ENCODE results near the gene MSH2.

The MSH2 gene

DNA sequence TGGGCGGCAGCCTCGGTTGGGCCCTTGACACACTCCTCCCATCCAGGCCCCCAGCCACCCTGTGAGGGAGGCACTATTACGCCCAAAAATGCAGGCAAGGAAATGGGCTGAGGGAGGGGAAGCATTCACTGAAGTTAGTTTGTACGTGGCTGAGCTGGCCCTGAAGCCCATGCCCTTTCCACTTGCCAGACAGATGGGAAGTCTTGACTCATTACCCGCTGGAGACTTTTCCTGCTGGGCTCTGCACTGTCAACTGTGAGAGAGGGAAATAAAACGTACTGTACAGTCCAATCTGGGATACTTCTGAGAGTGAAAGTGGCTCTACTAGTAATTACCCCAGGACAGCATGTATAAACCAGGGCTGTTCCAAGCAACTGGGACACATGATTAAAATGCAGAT lies 125.9 kb downstream of the MSH2 start:
- TF ChIP-seq POLR2AphosphoS5 (IDR thresholded peaks at IDR 0.05; ENCODE audit: low read depth, low read length) (no peak), SIN3A (IDR thresholded peaks at IDR 0.05; ENCODE audit: borderline replicate concordance, insufficient read depth, low read length) (no peak), FOXP2 (optimal IDR thresholded peaks at IDR 0.05; ENCODE audit: borderline replicate concordance, extremely low read depth, extremely low read length, insufficient read depth) (no peak), TAF1 (IDR thresholded peaks at IDR 0.05; ENCODE audit: borderline replicate concordance, insufficient read depth, low read length) (no peak)
- TF ChIP-seq, protein P1, sequence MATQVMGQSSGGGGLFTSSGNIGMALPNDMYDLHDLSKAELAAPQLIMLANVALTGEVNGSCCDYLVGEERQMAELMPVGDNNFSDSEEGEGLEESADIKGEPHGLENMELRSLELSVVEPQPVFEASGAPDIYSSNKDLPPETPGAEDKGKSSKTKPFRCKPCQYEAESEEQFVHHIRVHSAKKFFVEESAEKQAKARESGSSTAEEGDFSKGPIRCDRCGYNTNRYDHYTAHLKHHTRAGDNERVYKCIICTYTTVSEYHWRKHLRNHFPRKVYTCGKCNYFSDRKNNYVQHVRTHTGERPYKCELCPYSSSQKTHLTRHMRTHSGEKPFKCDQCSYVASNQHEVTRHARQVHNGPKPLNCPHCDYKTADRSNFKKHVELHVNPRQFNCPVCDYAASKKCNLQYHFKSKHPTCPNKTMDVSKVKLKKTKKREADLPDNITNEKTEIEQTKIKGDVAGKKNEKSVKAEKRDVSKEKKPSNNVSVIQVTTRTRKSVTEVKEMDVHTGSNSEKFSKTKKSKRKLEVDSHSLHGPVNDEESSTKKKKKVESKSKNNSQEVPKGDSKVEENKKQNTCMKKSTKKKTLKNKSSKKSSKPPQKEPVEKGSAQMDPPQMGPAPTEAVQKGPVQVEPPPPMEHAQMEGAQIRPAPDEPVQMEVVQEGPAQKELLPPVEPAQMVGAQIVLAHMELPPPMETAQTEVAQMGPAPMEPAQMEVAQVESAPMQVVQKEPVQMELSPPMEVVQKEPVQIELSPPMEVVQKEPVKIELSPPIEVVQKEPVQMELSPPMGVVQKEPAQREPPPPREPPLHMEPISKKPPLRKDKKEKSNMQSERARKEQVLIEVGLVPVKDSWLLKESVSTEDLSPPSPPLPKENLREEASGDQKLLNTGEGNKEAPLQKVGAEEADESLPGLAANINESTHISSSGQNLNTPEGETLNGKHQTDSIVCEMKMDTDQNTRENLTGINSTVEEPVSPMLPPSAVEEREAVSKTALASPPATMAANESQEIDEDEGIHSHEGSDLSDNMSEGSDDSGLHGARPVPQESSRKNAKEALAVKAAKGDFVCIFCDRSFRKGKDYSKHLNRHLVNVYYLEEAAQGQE (IDR thresholded peaks at IDR 0.05; ENCODE audit: insufficient read depth in 1 of 2, low read depth in 2 of 2, low read length in 2 of 2) = no peak

DNA sequence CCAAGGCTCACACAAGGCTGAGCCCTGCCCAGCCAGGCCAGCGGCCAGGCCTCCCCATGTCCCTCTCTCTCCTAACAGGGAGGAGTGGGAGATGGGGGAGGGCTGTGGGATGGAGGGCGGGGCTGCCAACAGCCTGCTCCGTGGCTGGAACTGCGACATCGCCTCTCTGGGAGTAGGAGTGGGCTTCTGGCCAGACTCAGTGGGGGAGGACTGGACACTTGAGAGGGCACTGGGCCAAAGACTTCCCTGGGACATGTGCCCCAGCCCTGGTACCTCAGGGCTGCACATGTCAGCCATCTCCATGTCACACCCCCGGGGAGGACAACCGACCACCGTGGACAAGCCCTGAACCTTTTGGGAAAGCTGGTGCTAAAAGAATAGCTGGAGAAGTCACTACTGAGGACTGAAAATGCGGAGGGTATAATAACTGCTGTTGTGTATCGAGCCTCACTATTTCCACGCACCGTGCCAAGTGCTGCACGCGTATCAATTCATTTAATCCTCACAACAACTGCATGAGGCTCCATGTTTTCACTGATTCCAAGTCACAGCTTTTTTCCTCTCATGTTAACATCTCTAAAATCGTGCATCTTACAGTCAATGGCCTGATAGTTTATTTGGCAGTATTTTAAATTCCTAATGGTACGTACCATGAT lies 127.3 kb downstream of the MSH2 start:
- TF ChIP-seq, protein P1 (IDR thresholded peaks at IDR 0.05; ENCODE audit: insufficient read depth in 1 of 2, low read depth in 2 of 2, low read length in 2 of 2) = no peak
- TF ChIP-seq TAF1 (IDR thresholded peaks at IDR 0.05; ENCODE audit: borderline replicate concordance, insufficient read depth, low read length) = no peak

DNA sequence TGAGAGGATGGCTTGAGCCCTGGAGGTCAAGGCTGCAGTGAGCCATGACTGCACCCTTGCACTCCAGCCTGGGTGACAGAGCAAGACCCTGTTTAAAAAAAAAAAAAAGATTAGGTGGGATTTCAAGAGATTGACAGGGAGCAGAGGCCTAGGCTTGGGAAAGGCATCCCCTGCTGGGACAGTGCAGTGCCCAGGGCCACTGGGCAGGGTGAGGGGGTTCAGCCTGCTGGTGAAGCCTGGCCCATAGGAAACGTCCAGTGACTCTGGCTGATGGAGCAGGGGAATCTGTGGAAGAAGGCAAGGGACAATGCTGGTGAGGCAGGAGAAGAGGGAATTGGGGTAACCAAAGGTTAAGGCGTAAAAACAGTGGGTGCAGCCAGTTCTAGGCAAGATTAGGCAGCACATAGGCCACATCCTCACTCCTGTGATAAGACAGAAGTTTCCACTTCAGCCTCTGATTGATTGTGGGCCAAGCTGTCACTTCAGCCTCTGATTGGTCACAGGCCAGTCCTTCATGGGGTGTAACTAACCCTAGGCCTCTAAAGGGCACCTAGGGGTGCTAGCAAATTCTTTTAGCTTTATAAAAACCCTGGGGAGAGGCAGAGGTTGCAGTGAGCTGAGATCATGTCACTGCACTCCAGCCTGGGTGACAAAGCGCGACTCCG lies 128.6 kb downstream of the MSH2 start:
- TF ChIP-seq POLR2AphosphoS5 (IDR thresholded peaks at IDR 0.05; ENCODE audit: low read depth, low read length) (no peak), FOXP2 (optimal IDR thresholded peaks at IDR 0.05; ENCODE audit: borderline replicate concordance, extremely low read depth, extremely low read length, insufficient read depth) (no peak), SIN3A (IDR thresholded peaks at IDR 0.05; ENCODE audit: borderline replicate concordance, insufficient read depth, low read length) (no peak), TAF1 (IDR thresholded peaks at IDR 0.05; ENCODE audit: borderline replicate concordance, insufficient read depth, low read length) (no peak)
- TF ChIP-seq, protein P1 (IDR thresholded peaks at IDR 0.05; ENCODE audit: insufficient read depth in 1 of 2, low read depth in 2 of 2, low read length in 2 of 2) = no peak

Measured in PFSK-1 (cell line).